SK-N-SH (cell line): ENCODE results near the gene WASL.
A peak's percentile ranks its signal among the peaks of the same experiment; 100 is the strongest.

Experiments
- EP300 ChIP-seq, 2 experiments: IDR thresholded peaks; 2 replicates each; pipeline versions ENCODE4 v1.4.0 to v1.6.1; 2012; ENCODE audit warnings: borderline replicate concordance in 1 of 2, low read depth in 1 of 2, low read length in 1 of 2
- FOXJ3 ChIP-seq: sonication (generic); formaldehyde crosslinking; IDR thresholded peaks from 2 replicates; pipeline ENCODE4 v1.5.1; 2020; ENCODE audit warnings: mild to moderate bottlenecking, missing genetic modification reagents
- JUND ChIP-seq: IDR thresholded peaks from 2 replicates; pipeline ENCODE4 v1.4.0; 2012
- MEF2A ChIP-seq: IDR thresholded peaks from 2 replicates; pipeline ENCODE4 v1.4.0; 2012; ENCODE audit warnings: low read depth, borderline replicate concordance
- MXI1 ChIP-seq: IDR thresholded peaks from 2 replicates; pipeline ENCODE4 v1.6.1; 2012; ENCODE audit warnings: mild to moderate bottlenecking, low read depth, low read length, improper control_type of control experiment
- NFIC ChIP-seq: IDR thresholded peaks from 2 replicates; pipeline ENCODE4 v1.4.0; 2012; ENCODE audit warnings: borderline replicate concordance
- POLR2AphosphoS5 ChIP-seq: IDR thresholded peaks from 2 replicates; pipeline ENCODE4 v1.6.1; 2012; ENCODE audit warnings: low read depth, low read length
- RCOR1 ChIP-seq: fragments of 150-350 bp; IDR thresholded peaks from 2 replicates; pipeline ENCODE4 v1.6.1; 2017; ENCODE audit warnings: antibody characterized with exemption, low read length
- RFX5 ChIP-seq: IDR thresholded peaks from 2 replicates; pipeline ENCODE4 v1.6.1; 2012; ENCODE audit warnings: mild to moderate bottlenecking, improper control_type of control experiment, low read length
- SIN3A ChIP-seq: IDR thresholded peaks from 2 replicates; pipeline ENCODE4 v1.6.1; 2012; ENCODE audit warnings: low read depth, mild to moderate bottlenecking, low read length, moderate library complexity, borderline replicate concordance
- YY1 ChIP-seq: IDR thresholded peaks from 2 replicates; pipeline ENCODE4 v1.4.0; 2012; ENCODE audit warnings: low read depth, mild to moderate bottlenecking
- TF ChIP-seq, protein P1 (sequence below): IDR thresholded peaks from 2 replicates; pipeline ENCODE4; 2012
- TF ChIP-seq, protein P2 (sequence below): fragments of 200-600 bp; sonication (generic); IDR thresholded peaks from 2 replicates; pipeline ENCODE4 v1.6.1; 2017; ENCODE audit warnings: antibody characterized with exemption, mild to moderate bottlenecking, moderate library complexity
- TF ChIP-seq, protein P3 (sequence below): IDR thresholded peaks from 2 replicates; pipeline ENCODE4 v1.4.0; 2012; ENCODE audit warnings: low read depth

DNA sequence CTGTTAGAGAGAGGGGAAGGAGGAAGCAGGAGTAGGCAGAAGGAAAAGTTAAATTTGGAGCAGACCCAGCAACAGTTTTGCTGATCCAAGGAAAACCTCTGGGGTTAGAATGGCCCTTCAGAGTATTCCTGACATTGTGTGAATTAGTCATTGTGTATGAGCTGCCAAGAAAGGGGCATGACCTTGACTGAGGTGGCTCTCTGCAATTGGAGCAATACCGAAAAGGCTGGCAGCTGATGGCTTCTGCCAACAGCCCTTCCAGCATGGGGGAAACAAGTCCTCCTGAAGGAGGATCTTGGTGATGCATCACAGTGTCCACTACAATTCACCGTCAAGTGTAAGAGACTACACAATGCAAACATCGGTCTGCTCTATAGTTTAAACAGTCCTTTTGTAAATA lies 20.6 kb upstream of the WASL start:
- no peak for TF ChIP-seq MXI1
- 0 out of 4 replicates have a peak, but pooled peaks of 1 of the 2 experiments have one; percentile 15 for TF ChIP-seq EP300 (IDR thresholded peaks at IDR 0.05; ENCODE audit: borderline replicate concordance in 1 of 2, low read depth in 1 of 2, low read length in 1 of 2)
- peak; percentile 83 for TF ChIP-seq NFIC
- TF ChIP-seq, protein P1, sequence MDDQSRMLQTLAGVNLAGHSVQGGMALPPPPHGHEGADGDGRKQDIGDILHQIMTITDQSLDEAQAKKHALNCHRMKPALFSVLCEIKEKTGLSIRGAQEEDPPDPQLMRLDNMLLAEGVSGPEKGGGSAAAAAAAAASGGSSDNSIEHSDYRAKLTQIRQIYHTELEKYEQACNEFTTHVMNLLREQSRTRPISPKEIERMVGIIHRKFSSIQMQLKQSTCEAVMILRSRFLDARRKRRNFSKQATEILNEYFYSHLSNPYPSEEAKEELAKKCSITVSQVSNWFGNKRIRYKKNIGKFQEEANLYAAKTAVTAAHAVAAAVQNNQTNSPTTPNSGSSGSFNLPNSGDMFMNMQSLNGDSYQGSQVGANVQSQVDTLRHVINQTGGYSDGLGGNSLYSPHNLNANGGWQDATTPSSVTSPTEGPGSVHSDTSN: peak; percentile 55
- TF ChIP-seq, protein P2, sequence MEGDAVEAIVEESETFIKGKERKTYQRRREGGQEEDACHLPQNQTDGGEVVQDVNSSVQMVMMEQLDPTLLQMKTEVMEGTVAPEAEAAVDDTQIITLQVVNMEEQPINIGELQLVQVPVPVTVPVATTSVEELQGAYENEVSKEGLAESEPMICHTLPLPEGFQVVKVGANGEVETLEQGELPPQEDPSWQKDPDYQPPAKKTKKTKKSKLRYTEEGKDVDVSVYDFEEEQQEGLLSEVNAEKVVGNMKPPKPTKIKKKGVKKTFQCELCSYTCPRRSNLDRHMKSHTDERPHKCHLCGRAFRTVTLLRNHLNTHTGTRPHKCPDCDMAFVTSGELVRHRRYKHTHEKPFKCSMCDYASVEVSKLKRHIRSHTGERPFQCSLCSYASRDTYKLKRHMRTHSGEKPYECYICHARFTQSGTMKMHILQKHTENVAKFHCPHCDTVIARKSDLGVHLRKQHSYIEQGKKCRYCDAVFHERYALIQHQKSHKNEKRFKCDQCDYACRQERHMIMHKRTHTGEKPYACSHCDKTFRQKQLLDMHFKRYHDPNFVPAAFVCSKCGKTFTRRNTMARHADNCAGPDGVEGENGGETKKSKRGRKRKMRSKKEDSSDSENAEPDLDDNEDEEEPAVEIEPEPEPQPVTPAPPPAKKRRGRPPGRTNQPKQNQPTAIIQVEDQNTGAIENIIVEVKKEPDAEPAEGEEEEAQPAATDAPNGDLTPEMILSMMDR: no peak
- TF ChIP-seq FOXJ3 (CRISPR knock-in tag): no peak
- TF ChIP-seq RFX5: no peak
- TF ChIP-seq, protein P3, sequence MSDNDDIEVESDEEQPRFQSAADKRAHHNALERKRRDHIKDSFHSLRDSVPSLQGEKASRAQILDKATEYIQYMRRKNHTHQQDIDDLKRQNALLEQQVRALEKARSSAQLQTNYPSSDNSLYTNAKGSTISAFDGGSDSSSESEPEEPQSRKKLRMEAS: no peak; the same call in 1 of the 2 replicates
- TF ChIP-seq MEF2A: no peak
- peak; percentile 32; the same call in 1 of the 2 replicates for TF ChIP-seq JUND
- TF ChIP-seq YY1: no peak
- TF ChIP-seq POLR2AphosphoS5: no peak
- TF ChIP-seq RCOR1: no peak
- no peak for TF ChIP-seq SIN3A
